ENCODE measurements around the gene NUDT3.

NUDT3 gene

DNA sequence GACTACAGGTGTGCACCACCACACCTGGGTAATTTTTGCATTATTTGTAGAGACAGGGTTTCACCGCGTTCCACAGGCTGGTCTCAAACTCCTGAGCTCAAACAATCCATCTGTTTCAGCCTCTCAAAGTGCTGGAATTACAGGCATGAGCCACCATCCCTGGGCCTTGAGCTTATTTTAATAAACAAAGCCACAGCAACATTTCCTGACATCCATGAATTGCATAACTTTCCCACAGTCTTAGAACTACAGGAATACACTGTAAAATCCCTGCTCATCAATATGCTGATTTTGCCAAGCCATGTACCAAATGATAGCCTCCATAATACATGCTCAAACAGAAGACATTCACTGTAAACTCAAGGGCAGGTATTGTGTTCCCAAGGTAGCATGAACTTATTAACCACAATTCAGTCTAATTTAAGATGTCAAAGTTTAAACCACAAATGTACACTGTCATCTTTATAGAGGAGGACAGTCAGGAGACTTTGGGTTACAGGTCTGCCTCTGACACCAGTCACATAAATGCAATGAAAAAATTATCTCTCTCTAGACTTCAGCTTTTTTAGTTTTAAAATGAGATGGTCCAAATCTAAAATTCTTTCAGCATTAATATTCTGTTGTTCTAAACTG is 40.0 kb downstream of the NUDT3 start:
- no peaks in the 10 kb centered on the region for H3K27me3 Mint-ChIP-seq (ENCODE audit: low read depth)
- H3K27ac Mint-ChIP-seq = no peak overlapping the region
- H3K9me3 Mint-ChIP-seq = no peaks in the 10 kb centered on the region
- no peaks in the 10 kb centered on the region for H3K36me3 Mint-ChIP-seq (ENCODE audit: low read depth)
- peaks cover 4% of the 10 kb centered on the region for H3K4me1 Mint-ChIP-seq (ENCODE audit: low read depth)
- no peak for DNase-seq (ENCODE audit: low spot score)
- H3K4me3 Mint-ChIP-seq = no peak overlapping the region

GRCh38 chr6:34350934-34351217 is 41.6 kb downstream of the NUDT3 start:
- H3K27ac Mint-ChIP-seq = no peak overlapping the region
- H3K9me3 Mint-ChIP-seq = no peaks in the 10 kb centered on the region
- H3K36me3 Mint-ChIP-seq (ENCODE audit: low read depth) = no peaks in the 10 kb centered on the region
- no peak for DNase-seq (ENCODE audit: low spot score)
- peaks cover 6% of the 10 kb centered on the region for H3K4me1 Mint-ChIP-seq (ENCODE audit: low read depth)
- H3K27me3 Mint-ChIP-seq (ENCODE audit: low read depth) = no peaks in the 10 kb centered on the region
- H3K4me3 Mint-ChIP-seq = no peak overlapping the region

DNA sequence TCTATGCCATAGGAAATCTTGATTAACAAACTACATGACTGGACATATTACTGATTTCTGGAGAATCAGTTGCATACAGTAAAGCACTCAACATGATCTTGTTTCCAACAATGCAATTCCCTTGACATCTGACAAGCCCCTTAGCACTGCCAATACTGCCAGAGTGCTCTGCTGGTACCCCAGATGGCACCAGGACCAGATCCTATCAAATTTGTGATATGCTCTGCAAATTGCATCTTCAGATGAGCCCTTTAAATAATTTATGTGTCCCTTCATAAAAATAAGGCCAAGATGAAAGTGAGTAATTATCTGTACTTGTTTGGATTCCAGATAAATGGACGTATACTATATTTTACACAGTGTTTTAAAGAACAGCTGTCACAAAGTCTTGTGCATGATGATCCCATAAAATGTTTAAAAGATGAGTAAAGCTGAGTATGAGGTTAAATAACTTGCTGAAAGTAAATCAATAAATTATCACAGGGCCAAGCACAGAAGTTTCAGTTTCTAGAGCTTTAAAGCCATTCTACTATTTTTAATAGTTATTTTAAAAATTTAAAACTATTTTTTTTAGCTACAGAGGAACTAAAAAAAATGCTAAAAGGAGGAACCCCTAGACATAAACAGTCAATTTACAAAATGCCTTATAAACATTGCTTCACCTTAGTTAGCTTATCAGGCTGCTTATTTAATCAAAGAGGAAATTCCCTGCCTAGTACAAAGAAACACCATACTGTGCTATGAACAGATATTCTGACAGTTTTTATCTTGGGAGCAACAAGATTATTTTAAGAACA is 42.1 kb downstream of the NUDT3 start:
- Mint-ChIP-seq H3K4me1 (ENCODE audit: low read depth) (peaks cover 6% of the 10 kb centered on the region), H3K27me3 (ENCODE audit: low read depth) (no peaks in the 10 kb centered on the region), H3K4me3 (no peak overlapping the region), H3K27ac (no peak overlapping the region), H3K9me3 (no peaks in the 10 kb centered on the region), H3K36me3 (ENCODE audit: low read depth) (no peaks in the 10 kb centered on the region)
- no peak for DNase-seq (ENCODE audit: low spot score)

GRCh38 chr6:34349211-34349610 is 43.3 kb downstream of the NUDT3 start:
- H3K9me3 Mint-ChIP-seq = no peaks in the 10 kb centered on the region
- no peak overlapping the region for H3K4me3 Mint-ChIP-seq
- no peak for DNase-seq (ENCODE audit: low spot score)
- no peaks in the 10 kb centered on the region for H3K27me3 Mint-ChIP-seq (ENCODE audit: low read depth)
- H3K4me1 Mint-ChIP-seq (ENCODE audit: low read depth) = peaks cover 11% of the 10 kb centered on the region
- H3K27ac Mint-ChIP-seq = no peak overlapping the region
- H3K36me3 Mint-ChIP-seq (ENCODE audit: low read depth) = peaks cover 1% of the 10 kb centered on the region

DNA sequence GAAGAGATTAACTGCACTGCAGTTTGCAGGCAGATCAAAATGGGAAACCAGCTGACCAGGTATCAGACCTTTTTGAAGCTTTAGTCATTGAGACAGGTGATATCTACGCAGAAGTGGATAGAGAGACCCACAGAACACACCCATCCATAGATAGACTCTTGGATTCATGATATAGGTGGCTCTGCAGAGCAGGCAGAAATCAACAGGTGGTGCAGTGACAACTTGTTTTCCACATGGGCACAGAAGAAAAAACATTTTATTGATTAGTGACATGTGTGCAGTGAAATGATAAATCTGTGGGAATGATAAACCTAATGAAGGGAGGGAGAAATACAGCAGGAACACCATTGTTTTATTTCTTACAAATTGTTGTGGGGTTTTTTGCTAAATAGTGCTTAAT is 45.2 kb downstream of the NUDT3 start:
- no peak overlapping the region for H3K4me3 Mint-ChIP-seq
- no peaks in the 10 kb centered on the region for H3K27me3 Mint-ChIP-seq (ENCODE audit: low read depth)
- H3K27ac Mint-ChIP-seq = no peak overlapping the region
- no peak for DNase-seq (ENCODE audit: low spot score)
- H3K4me1 Mint-ChIP-seq (ENCODE audit: low read depth) = peaks cover 15% of the 10 kb centered on the region
- H3K9me3 Mint-ChIP-seq = no peaks in the 10 kb centered on the region
- peaks cover 2% of the 10 kb centered on the region for H3K36me3 Mint-ChIP-seq (ENCODE audit: low read depth)

DNA sequence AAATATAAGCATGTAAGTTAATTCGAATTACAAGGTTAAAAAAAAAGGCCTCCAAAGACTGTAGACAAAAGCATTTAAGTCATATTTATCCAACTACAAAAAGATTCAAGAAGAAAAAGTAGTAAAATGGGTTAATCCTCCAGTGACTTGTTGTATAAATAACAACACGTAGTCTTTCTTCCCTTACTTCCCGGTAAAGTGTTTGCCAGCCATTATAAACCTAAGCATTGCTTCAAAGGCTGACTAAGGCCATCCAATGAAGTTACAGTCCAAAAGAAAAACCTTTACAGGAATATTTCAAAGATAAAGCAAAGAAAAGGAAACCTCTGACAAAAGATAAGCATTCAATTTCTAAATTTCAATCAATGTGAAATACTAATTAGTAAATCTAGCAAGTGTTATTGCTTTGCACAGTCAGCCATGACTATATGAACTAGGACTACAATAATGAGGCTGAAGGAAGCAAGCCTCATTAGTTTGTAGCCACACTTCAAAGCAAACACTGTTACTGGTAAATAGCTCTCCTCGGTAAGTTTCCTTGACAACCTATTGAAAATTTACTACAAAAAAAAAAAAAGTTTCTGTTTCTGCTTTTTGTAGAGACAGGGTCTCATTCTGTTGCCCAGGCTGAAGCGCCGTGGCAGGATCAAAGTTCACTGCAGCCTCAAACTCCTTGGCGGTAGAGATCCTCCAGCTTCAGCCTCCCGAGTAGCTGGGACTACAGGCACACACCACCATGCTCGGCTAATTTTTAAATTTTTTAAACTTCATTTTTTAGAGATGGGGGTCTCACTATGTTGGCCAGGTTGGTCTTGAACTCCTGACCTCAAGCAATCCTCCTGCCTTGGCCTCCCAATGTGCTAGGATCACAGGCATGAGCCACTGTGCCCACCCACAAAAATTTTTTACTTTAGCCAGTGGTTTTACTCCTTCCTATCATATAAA is 46.0 kb downstream of the NUDT3 start:
- H3K9me3 Mint-ChIP-seq = no peaks in the 10 kb centered on the region
- no peak overlapping the region for H3K4me3 Mint-ChIP-seq
- peaks cover 15% of the 10 kb centered on the region for H3K4me1 Mint-ChIP-seq (ENCODE audit: low read depth)
- no peaks in the 10 kb centered on the region for H3K27me3 Mint-ChIP-seq (ENCODE audit: low read depth)
- H3K27ac Mint-ChIP-seq = no peak overlapping the region
- peaks cover 2% of the 10 kb centered on the region for H3K36me3 Mint-ChIP-seq (ENCODE audit: low read depth)
- no peak for DNase-seq (ENCODE audit: low spot score)

- peaks cover 10% of the 10 kb centered on the region for H3K4me1 Mint-ChIP-seq (ENCODE audit: low read depth)
- no peaks in the 10 kb centered on the region for H3K9me3 Mint-ChIP-seq
- no peak overlapping the region for H3K27ac Mint-ChIP-seq
- H3K27me3 Mint-ChIP-seq (ENCODE audit: low read depth) = no peaks in the 10 kb centered on the region
- H3K4me3 Mint-ChIP-seq = no peak overlapping the region
- no peak for DNase-seq (ENCODE audit: low spot score)
- H3K36me3 Mint-ChIP-seq (ENCODE audit: low read depth) = peaks cover 8% of the 10 kb centered on the region
Observed at GRCh38 chr6:34343806-34344205, 48.7 kb downstream of the NUDT3 start.

DNA sequence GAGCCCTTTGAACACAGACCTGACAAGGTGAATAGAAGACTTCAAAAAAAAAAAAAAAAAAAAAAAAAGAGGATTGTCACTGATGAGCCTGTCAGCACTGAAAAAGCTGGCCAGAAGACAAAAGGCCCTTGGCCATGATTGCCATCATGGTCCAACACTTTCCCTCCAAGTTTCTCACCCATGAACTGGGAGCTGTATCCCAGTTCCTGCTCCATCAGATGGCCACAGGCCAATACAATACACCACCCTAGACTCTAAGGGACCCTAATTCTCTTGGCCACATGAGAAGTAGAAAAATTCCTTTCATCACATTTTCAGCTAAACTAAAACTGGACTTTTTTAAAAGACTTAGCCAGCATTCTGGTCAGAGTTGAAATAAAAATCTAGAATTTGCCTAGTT is 50.2 kb downstream of the NUDT3 start:
- Mint-ChIP-seq H3K9me3 (no peaks in the 10 kb centered on the region), H3K27me3 (ENCODE audit: low read depth) (no peaks in the 10 kb centered on the region), H3K27ac (no peak overlapping the region), H3K4me1 (ENCODE audit: low read depth) (peaks cover 20% of the 10 kb centered on the region), H3K36me3 (ENCODE audit: low read depth) (peaks cover 8% of the 10 kb centered on the region), H3K4me3 (no peak overlapping the region)
- no peak for DNase-seq (ENCODE audit: low spot score)

- no peak for DNase-seq (ENCODE audit: low spot score)
- no peaks in the 10 kb centered on the region for H3K27me3 Mint-ChIP-seq (ENCODE audit: low read depth)
- H3K4me3 Mint-ChIP-seq = no peak overlapping the region
- no peaks in the 10 kb centered on the region for H3K9me3 Mint-ChIP-seq
- H3K4me1 Mint-ChIP-seq (ENCODE audit: low read depth) = peaks cover 23% of the 10 kb centered on the region
- peaks cover 8% of the 10 kb centered on the region for H3K36me3 Mint-ChIP-seq (ENCODE audit: low read depth)
- H3K27ac Mint-ChIP-seq = no peak overlapping the region
Observed at GRCh38 chr6:34341481-34341971, 50.9 kb downstream of the NUDT3 start.

DNA sequence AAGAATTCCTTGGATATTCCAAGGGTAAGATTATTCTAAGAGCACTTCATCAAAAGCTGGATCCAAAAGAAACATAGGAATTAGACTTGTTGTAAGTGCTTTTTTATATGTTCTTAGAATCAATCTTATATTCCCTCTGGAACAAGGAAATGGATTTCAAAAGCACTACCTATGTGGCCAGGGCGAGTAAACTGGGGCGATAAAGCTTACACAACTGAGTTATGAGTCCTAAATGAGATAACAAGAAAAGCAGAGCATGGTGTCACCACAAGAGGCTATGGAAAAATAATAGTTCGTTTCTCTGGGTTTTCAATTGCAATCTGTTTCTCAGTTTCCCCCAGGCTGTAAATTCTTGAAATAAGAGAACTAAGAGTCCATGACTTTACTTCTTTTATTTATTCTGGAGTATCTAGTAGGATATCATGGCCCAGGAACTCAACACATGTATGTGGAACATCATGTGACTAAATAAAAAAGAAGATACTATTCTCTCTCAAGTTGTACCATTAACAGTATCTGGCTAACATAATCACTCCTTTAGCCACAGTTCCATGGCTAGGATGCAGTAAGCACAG is 51.5 kb downstream of the NUDT3 start:
- Mint-ChIP-seq H3K36me3 (ENCODE audit: low read depth) (peaks cover 8% of the 10 kb centered on the region), H3K4me3 (no peak overlapping the region), H3K27me3 (ENCODE audit: low read depth) (no peaks in the 10 kb centered on the region), H3K27ac (no peak overlapping the region), H3K9me3 (no peaks in the 10 kb centered on the region), H3K4me1 (ENCODE audit: low read depth) (peaks cover 20% of the 10 kb centered on the region)
- no peak for DNase-seq (ENCODE audit: low spot score)

DNA sequence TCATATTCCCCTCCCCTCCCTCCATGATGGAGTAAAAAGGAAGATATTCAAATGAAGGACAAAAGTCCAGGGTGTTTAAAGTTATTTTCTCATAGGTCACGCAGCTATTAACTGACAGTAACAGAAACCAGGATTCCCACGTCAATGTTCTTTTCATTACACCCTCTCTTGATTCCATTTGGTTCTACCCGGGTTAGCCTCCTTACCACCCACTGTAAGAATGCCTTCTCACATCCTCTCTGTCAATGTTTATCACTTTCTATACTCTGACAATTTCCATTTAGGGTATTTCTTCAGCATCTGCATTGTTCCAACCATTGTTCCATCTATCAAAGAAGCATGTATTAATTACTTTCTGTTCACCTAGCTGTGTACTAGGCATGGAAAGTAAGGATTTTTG is 52.1 kb downstream of the NUDT3 start:
- no peaks in the 10 kb centered on the region for H3K9me3 Mint-ChIP-seq
- peaks cover 20% of the 10 kb centered on the region for H3K4me1 Mint-ChIP-seq (ENCODE audit: low read depth)
- no peak for DNase-seq (ENCODE audit: low spot score)
- H3K27me3 Mint-ChIP-seq (ENCODE audit: low read depth) = no peaks in the 10 kb centered on the region
- no peak overlapping the region for H3K4me3 Mint-ChIP-seq
- peaks cover 8% of the 10 kb centered on the region for H3K36me3 Mint-ChIP-seq (ENCODE audit: low read depth)
- no peak overlapping the region for H3K27ac Mint-ChIP-seq

DNA sequence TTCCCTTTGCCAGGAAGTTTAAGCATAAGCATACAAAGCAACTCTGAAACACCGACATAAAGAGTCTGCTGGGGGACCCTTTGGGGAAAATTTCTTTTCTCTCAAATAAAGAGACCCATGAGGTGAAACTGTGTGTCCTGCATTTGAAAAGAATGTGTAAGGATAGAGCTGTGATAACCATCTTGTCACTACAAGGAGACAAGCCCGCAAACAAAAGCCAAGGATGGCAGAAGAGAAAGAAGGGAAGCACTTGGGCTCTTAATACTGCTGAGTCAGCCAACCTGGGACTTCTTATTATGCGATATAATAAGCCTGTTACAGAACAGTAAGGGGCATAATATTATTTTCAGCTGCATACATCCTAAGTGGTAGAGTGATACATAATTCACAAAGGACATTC is 52.5 kb downstream of the NUDT3 start:
- no peak for DNase-seq (ENCODE audit: low spot score)

GRCh38 chr6:34339432-34339831 is 53.0 kb downstream of the NUDT3 start:
- DNase-seq (ENCODE audit: low spot score) = no peak
- Mint-ChIP-seq H3K27ac (no peak overlapping the region), H3K4me3 (no peak overlapping the region), H3K4me1 (ENCODE audit: low read depth) (peaks cover 20% of the 10 kb centered on the region), H3K27me3 (ENCODE audit: low read depth) (no peaks in the 10 kb centered on the region), H3K9me3 (no peaks in the 10 kb centered on the region), H3K36me3 (ENCODE audit: low read depth) (peaks cover 9% of the 10 kb centered on the region)

More for the DNA sequence above, 52.5 kb downstream of the NUDT3 start:
- Mint-ChIP-seq H3K9me3 (no peaks in the 10 kb centered on the region), H3K27me3 (ENCODE audit: low read depth) (no peaks in the 10 kb centered on the region), H3K4me3 (no peak overlapping the region), H3K4me1 (ENCODE audit: low read depth) (peaks cover 20% of the 10 kb centered on the region), H3K27ac (no peak overlapping the region), H3K36me3 (ENCODE audit: low read depth) (peaks cover 8% of the 10 kb centered on the region)

DNA sequence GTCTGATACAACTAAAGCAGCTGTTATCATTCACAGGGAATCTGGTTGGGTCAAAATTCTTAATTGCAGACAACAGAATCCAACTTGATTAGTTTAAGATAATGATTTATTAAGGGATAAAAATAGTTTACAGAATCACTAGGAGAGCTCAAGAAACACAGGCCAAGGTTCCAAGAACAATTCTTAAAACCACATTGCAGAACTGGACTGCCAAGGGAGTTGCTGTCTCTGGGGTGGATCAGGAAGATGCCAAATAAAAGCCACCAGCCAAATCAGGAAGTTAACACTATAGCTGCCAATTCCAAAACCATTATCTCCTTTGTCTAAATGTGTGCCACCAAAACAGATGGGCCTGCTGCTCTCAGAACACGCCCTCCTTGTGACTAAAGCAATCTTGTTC is 53.7 kb downstream of the NUDT3 start:
- no peak for DNase-seq (ENCODE audit: low spot score)
- Mint-ChIP-seq H3K27me3 (ENCODE audit: low read depth) (no peaks in the 10 kb centered on the region), H3K36me3 (ENCODE audit: low read depth) (peaks cover 7% of the 10 kb centered on the region), H3K4me3 (no peak overlapping the region), H3K9me3 (no peaks in the 10 kb centered on the region), H3K4me1 (ENCODE audit: low read depth) (peaks cover 14% of the 10 kb centered on the region), H3K27ac (no peak overlapping the region)
